ENCODE data around the gene PLEKHA5.
"Not testable (repeated sequence)": the region's sequence is repeated elsewhere in the genome, so short reads cannot be mapped to it uniquely, and the experiment has no call there.

Gene PLEKHA5, protein sequence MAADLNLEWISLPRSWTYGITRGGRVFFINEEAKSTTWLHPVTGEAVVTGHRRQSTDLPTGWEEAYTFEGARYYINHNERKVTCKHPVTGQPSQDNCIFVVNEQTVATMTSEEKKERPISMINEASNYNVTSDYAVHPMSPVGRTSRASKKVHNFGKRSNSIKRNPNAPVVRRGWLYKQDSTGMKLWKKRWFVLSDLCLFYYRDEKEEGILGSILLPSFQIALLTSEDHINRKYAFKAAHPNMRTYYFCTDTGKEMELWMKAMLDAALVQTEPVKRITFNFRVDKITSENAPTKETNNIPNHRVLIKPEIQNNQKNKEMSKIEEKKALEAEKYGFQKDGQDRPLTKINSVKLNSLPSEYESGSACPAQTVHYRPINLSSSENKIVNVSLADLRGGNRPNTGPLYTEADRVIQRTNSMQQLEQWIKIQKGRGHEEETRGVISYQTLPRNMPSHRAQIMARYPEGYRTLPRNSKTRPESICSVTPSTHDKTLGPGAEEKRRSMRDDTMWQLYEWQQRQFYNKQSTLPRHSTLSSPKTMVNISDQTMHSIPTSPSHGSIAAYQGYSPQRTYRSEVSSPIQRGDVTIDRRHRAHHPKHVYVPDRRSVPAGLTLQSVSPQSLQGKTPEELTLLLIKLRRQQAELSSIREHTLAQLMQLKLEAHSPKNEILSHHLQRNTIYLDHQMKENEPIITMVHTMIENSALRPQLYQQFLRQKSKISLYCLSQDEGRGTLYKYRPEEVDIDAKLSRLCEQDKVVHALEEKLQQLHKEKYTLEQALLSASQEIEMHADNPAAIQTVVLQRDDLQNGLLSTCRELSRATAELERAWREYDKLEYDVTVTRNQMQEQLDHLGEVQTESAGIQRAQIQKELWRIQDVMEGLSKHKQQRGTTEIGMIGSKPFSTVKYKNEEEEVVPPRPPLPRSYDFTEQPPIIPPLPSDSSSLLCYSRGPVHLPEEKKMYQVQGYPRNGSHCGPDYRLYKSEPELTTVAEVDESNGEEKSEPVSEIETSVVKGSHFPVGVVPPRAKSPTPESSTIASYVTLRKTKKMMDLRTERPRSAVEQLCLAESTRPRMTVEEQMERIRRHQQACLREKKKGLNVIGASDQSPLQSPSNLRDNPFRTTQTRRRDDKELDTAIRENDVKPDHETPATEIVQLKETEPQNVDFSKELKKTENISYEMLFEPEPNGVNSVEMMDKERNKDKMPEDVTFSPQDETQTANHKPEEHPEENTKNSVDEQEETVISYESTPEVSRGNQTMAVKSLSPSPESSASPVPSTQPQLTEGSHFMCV

DNA sequence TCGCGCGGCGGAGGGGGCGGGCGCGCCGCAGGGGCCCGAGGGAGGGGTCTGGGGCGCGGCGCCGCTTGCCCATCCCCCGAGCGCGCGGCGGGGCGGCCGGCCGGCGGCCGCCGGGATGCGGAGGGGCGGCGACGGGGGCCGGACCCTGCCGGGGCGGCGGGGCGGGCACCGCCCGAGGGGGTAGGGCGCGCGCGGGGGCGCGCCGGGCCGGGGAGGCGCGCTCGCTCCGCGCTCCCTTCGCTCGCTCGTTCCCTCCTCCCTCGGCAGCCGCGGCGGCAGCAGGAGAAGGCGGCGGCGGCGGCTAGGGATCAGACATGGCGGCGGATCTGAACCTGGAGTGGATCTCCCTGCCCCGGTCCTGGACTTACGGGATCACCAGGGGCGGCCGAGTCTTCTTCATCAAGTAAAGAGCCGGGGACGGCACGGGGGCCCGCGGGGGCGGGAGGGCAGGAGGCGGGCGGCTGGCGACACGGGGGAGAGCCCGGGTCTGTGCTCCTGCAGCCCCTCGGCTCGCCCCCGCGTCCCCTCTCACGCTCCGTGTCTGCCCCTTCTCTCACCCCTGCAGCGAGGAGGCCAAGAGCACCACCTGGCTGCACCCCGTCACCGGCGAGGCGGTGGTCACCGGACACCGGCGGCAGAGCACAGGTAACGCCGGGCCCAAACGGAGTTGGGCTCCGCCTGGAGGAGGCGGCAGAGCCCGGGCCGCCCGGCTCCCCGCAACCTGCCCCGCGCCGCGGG, at the start of gene PLEKHA5:
Gene PLEKHA5 (plus strand): TSS at position 248 of the 738 bp plus-strand sequence. CDS start 67 bp downstream, at position 315.
- DNase-seq: peak; percentile 66

DNA sequence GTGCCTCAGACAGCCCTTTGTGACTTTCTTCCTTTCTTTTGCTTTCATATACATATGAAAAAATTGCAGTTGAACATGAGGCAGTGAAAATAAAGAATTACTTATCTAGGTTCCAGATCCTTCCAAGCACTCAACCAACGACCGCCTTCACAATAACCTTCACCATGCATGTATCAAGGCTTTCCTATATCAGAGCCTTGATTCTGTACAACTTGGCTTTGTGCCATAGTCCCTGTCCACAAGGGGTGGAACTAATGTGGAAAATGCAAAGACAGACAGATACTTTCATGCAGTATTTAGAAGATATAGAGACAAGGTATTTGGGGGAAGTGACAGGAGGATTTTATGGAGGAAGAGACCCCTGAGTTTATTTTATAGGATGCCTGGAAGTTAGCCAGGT, 48.6 kb upstream of the PLEKHA5 start:
- DNase-seq: no peak

DNA sequence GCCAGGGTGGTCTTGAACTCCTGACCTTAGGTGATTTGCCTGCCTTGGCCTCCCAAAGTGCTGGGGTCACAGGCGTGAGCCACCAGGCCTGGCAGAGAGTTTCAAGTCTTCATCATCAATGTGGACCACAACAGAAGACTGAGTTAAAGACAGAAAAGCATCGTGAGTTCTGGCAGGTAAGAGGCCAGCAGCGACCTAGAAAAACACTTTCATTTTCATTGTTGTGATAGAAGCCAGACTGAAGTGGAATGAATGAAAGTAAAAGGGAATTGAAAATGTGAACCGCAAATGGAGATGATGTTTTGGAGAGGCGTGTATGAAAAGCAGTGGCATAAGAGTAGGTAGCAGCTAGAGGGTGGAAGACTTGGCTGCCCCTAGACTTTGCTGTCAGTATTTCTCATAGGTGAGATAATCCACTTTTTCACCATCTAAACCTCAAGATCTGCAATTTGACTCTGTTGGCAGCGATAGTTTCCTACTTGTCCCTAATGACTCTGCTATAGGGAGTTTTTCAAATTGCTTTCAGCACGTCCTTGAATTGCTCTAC, 47.1 kb upstream of the PLEKHA5 start:
- no peak for DNase-seq

DNA sequence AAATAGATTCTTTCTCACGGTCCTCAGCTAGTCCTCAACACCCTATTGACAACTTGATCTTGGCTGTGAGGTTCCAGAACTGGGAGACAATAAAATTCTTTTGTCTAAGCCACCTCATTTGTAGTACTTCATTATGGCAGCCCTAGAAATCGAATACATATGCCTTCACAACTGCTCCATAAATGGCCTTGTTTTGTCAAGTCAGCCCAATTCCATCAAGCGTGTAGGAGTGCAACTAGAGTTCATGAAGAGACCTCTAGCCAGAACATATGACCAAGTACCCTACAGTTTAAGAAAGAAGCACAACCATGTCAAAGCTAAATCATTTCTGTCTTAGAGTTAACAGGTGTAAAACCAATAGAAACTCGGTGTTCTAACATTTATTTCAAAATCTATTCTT, 45.0 kb upstream of the PLEKHA5 start:
- DNase-seq: no peak

DNA sequence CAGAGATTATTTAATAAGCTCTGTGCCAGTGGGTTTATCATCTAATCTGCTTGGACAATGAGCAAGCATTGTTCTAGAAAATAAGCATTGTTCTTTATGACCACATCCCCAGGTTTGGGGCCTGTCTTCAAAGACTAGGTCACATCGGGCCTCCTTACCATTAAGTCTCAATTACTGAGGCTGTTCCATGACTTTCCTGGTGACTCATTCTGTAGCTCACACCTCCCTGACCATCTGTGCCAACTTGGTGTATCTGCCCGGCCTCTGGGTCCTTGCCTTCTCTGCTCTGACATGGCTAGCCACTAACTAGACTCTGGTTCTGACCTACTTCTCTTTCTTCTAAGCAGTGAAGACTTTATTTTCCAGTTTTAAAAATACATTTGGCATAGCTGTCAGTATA, 44.4 kb upstream of the PLEKHA5 start:
- DNase-seq: no peak

DNA sequence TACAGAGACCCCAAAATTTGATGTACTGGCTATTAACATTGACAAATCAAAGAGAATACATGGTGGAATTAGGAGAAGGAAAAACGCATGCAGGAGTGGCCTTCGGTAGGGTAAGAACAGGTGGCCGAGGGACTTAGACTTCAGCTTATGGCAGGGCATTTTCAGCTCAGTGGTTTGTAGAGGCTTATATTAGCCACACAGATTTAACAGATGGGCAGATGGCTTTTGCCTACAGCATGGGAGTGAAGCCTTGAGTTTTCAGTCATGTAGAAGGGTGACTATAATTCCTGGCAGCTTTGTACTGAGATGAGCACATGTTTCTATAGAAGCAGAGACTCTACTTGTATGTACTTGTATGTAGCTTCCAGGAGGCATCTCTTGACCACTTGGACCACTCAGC, 40.9 kb upstream of the PLEKHA5 start:
- DNase-seq: no peak

DNA sequence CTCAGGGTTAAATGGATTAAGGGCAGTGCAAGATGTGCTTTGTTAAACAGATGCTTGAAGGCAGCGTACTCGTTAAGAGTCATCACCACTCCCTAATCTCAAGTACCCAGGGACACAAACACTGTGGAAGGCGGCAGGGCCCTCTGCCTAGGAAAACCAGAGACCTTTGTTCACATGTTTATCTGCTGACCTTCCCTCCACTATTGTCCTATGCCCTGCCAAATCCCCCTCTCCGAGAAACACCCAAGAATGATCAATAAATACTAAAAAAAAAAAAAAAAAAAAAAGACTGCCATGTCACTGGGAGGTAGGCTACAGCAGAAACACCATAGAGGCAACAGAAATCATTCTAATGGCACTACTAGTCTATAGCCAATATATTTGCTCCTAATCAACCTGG, 37.1 kb upstream of the PLEKHA5 start:
- DNase-seq: not testable (repeated sequence)

DNA sequence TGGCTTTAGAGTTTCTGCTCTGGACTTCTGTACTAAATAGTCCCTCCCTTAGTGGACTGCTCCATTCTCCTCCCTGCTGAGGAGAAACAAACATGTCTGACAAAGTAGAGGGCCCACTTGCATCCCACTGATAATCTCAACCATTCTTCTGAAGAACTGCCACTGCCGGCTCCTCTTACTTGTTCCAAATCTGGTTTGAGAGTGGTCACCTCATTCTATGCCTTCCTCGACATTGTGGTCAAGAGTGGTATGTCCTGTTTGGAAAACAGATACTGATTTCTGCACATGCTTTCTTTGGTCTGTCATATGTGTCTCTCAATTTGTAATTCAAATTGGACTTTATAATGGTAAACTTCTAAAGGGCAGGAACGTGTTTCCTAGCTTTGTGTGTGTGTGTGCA, 36.3 kb upstream of the PLEKHA5 start:
- no peak for DNase-seq

DNA sequence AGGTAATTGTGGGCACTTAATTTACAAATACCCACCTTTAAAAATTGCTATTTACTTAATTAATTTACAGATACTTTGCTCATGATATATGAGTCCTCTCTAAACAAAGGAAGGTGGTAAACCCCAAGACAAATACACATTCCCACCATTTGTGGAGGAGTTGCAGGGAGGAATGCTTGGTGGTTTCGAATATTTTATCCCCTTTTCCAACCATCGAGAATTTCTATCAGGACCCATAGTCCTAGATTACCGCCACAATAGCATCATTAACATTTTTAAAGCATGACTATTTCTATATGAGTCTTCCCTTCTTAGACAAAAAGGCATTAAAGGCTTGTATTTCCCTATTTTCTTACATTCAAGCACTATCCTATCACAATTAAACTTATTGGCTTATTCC, 34.2 kb upstream of the PLEKHA5 start:
- no peak for DNase-seq

DNA sequence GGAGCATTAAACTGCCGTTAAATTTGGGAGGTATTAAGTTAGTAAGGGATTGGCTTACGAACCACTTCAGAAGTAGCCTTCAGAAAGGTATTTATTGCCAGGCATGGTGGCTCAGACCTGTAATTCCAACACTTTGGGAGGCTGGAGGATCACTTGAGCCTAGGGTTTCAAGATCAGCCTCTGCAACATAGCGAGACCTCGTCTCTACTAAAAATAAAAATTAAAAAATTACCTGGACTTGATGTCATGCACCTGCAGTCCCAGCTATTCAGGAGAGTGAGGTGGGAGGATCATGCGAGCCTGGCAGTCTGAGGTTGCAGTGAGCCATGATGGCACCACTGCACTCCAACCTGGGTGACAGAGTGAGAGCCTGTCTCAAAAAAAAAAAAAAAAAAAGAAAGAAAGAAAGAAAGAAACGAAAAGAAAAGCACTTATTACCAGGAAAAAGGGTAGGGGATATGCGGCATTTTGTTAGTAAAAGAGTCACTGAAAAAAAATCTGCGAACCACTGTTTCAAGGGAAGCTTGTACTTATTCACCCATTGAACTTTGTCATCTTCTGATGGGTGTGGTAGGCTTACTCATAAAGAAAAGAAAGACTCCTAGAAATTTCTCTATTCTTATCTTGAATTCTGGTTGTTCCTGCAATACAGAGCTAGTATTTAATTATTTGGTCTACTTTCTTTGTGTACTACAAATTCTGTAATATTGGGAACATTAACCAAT, 33.6 kb upstream of the PLEKHA5 start:
- no peak for DNase-seq

DNA sequence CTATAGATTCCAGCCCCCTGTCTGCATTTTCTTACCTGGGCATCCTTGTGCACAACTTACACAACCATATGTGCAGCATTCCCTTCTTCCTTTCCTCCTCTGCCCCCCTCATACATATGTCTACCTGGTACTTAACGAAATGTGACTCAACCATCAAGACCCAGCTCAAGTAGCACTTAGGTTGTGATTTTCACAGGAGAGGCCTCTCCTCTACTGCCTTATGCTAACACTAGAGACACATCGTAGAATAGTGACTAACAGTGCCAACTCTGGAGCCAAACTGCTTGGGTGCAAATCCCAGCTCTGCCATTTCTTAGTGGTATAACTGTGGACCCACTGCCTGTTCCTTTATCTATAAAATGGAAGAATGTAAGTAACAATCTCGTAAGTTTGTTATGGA, 24.1 kb upstream of the PLEKHA5 start:
- no peak for DNase-seq

DNA sequence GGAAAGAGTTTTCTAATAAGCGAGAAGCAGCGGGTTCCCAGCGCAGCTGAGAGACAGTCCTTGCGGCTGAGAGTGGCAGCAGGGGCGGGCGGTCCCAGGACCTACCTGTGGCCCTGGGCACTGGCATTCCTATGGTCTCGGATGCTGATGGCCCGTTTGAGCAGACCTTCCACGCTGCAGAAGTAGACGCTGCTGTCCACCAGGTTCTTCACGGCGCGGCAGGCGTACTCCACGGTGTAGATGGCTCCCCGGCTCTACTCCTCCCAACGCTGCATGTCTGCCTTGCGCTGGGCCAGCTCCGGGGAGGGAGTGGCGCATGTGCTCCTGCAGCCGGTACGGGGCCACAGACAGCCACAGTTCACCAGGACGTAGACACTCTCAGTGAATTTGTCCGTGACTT, 21.8 kb upstream of the PLEKHA5 start:
- DNase-seq: no peak

DNA sequence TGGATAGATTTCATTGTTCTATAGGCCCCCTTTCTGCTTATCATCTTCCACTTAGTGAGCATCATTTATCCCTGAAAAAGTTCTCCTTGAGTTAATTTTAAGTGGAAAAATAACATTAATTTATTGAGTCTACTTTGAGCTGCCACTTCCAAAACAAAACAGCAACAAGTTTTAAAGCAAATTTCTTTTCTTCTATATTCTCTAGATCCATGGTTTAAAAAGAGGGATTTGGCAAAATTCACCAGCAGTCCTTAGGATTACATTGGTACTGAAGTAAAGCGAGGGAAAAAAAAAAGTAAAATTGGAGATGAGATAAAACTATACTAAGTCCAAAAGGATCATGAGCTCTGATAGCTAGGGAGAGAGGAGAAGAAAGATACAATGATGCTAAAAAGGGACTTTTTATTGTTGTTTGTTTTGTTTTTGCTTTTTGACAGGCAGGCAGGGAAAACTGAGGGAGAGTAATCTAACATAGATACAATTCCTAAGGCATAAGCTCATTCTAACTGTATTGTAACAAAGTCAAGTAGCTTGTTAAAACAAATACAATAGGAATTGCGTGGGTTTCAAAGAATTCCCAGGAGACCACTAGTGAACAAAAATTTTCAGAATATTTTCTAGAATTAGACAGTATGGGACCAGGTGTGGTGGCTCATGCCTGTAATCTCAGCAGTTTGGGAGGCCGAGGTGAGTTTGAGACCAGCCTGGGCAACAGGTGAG, 19.2 kb upstream of the PLEKHA5 start:
- DNase-seq: no peak

DNA sequence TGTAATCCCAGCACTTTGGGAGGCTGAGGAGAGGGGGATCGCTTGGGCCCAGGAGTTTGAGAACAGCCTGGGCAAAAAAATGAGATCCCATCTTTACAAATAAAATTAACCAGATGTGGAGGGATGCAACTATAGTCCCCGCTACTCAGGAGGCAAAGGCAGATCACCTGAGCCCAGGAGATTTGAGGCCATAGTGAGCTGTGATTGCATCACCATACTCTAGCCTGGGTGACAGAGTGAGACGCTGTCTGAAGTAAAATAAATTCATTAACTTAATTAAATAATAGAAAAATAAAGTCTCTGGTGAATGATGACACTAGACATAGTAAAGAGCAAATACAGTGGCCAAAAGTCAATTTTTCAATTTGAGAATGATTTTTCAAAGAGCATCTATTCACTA, 16.1 kb upstream of the PLEKHA5 start:
- DNase-seq: no peak

DNA sequence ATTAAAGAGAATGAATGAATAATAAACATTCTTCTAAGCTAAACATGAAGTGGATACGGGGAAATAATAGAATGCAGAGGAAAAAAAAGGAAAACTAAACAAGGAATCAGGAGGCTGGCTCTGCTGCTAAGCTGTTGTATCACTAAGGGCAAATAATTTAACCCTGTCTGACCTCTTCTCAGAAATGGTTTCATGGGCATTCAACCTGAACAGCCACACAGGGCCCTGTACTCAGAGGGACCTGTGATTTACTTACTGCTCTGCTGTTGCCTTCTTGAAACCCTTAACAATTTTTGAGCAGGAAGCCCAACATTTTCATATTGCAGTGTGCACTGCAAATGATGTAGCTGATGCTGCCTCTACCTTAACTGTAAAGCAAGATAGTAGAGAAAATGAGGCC, 14.2 kb upstream of the PLEKHA5 start:
- no peak for DNase-seq

DNA sequence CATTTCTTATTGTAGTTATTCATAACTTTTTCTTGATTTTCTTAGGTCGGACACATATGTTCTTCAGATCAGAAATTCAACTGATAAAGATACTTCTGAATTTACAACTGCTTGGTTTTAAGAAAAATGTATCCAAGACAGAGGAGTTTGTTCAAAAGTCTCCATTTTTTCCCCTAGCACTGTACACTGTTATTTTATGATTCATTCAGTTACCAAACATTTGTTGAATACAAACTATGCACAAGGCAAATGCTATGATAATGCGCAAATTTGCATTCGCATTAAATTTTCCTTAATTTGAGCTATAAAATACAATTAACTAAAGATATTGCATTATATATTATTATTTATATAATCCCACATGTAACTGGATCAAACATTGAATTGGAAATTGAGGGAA, 10.1 kb upstream of the PLEKHA5 start:
- DNase-seq: no peak

DNA sequence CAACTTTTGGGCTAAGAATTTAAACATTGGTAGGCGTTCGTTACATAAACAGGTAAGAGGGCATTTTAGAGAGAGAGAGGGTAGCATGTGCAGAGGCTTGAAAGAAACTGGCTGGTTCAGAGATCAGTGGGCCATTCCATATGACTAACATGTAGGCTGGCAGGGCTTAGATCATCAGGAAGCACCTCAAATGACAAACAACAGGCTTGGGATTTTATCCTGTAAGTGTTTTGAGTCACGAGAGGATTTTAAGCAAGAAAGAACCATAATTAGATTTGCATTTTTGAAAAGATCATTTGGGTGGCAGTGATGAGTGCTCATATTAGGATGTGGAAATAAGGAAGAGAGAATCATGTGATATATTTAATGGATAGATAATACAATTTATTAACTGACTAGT, 8.7 kb upstream of the PLEKHA5 start:
- no peak for DNase-seq

DNA sequence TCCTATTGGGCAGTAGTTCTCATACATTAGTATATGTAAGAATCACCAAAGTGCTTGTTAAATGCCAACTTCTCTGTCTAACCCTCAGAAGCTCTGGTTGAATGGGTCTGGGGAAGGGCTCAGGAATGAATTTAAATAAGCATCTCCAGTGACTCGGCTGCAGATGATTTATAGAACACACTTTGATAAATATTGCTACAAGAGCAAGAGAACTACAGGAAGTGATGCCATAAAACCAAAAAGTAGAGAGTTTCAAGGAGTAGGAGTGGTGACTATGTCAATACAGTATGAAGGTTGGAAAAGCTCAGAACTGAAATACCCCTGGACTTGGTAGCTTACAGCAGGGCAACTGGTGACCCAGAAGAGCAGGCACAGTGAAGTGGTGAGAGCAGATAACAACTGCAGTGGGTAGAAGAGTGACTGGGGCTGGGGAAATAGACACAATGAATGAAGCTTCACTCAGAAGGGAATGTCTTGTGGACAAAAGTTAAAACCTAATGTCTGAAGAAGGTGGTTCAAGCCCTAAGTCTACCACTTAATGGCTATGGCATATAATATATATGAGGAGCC, 8.0 kb upstream of the PLEKHA5 start:
- no peak for DNase-seq

DNA sequence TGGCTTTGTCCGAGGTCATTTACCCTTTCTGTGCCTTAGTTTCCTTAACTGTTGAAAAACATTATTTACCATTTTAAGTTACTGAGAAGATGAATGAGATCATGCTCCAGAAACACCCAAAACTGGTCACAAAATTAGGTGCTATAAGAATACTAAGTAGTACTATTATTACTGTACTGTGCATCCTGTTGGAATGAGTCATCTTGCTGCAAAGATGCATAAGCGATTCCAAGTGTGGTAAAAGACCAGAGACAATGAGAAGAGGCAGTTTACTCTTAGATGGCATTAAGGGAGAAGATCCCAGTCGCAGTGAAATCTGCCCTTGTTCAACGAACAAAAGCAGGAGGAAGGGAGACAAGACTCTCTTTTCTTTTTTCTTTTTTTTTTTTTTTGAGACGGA, 4.2 kb upstream of the PLEKHA5 start:
- DNase-seq: no peak

DNA sequence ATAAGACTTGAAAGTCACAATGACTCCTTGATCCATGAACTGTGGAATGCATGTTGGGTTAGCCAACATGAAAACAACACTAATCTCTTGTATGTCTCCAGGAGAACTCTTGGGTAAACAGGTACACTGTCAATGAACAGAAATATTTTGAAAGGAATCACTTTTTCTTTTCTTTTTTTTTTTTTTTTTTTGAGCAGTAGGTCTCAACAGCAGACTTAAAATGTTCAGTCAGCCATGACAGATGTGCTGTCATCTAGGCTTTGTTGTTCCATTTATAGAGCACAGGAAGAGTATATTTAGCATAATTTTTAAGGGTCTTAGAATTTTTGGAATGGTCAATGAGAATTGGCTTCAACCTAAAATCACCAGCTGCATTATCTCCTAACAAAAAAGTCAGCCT, 2.3 kb upstream of the PLEKHA5 start:
- DNase-seq: no peak

DNA sequence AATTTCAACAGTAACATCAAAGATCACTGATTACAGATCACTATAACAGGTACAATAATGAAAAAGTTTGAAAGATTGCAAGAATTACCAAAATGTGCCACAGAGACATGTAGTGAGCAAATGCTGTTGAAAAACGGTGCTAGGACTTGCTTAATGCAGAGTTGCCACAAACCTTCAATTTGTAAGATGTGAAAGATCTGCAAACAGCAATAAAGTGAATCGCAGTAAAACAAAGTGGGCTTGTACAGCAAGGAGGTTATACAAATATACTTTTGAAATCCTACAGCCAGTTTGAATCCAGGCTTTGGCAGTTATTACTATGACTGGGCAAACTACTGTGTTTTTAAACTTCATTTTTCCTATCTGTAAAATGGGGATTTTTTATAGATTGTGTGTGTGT, 1.0 kb upstream of the PLEKHA5 start:
- no peak for DNase-seq

Data from T1000 (cell line).